Neuronal stem cell (in vitro differentiated cells): ENCODE measurements around the gene SLC50A1.
A peak's percentile ranks its signal among the peaks of the same experiment; 100 is the strongest.

Experiments
- DNase-seq: peaks from one replicate; pipeline ENCODE4 v3.0.0-alpha.2; 2013; ENCODE audit warnings: low spot score
- H2AFZ ChIP-seq: one replicate; pipeline ENCODE4 v1.6.1; 2013; ENCODE audit warnings: mild to moderate bottlenecking, low read length, inconsistent platforms
- H2AK5ac ChIP-seq: 2 replicates; pipeline ENCODE4 v1.6.1; 2013; ENCODE audit warnings: low read depth, mild to moderate bottlenecking, inconsistent platforms, low read length, moderate library complexity, mixed read lengths
- H2BK120ac ChIP-seq: 2 replicates; pipeline ENCODE4 v1.6.1; 2013; ENCODE audit warnings: low read depth, mild to moderate bottlenecking, inconsistent platforms, low read length, moderate library complexity, mixed read lengths
- H2BK12ac ChIP-seq: one replicate; pipeline ENCODE4 v1.6.1; 2013; ENCODE audit warnings: low read length, inconsistent platforms
- H2BK15ac ChIP-seq: 2 replicates; pipeline ENCODE4 v1.6.1; 2013; ENCODE audit warnings: mild to moderate bottlenecking, low read length, inconsistent platforms, mixed read lengths
- H2BK5ac ChIP-seq: one replicate; pipeline ENCODE4 v1.6.1; 2013; ENCODE audit warnings: inconsistent platforms, mild to moderate bottlenecking, low read length, moderate library complexity
- H3K14ac ChIP-seq: one replicate; pipeline ENCODE4 v1.6.1; 2013; ENCODE audit warnings: low read length, inconsistent platforms
- H3K18ac ChIP-seq: 2 replicates; pipeline ENCODE4 v1.6.1; 2013; ENCODE audit warnings: low read length, inconsistent platforms
- H3K23ac ChIP-seq: 2 replicates; pipeline ENCODE4 v1.6.1; 2013; ENCODE audit warnings: low read depth, mild to moderate bottlenecking, mixed read lengths, low read length, inconsistent platforms; ENCODE audit not compliant: poor library complexity
- H3K27ac ChIP-seq: replicated peaks from 3 replicates; pipeline ENCODE4 v1.5.1; 2013; ENCODE audit warnings: low read length, inconsistent platforms
- H3K27me3 ChIP-seq, 3 experiments: 2 replicates each; pipeline ENCODE4 v1.6.1; 2013; ENCODE audit warnings: low read length in 3 of 3, mild to moderate bottlenecking in 2 of 3, inconsistent platforms in 1 of 3, low read depth in 1 of 3, mixed read lengths in 1 of 3, moderate library complexity in 1 of 3; ENCODE audit not compliant: control insufficient read depth in 3 of 3, insufficient read depth in 3 of 3
- H3K36me3 ChIP-seq, 2 donors: replicated peaks in 1 of 2; 2 replicates each; pipeline ENCODE4 v1.6.1; 2013; ENCODE audit warnings: low read length in 2 of 2; ENCODE audit not compliant: control insufficient read depth in 2 of 2, insufficient read depth in 2 of 2
- H3K4ac ChIP-seq: 2 replicates; pipeline ENCODE4 v1.6.1; 2013; ENCODE audit warnings: inconsistent platforms, mild to moderate bottlenecking, low read length, moderate library complexity
- H3K4me1 ChIP-seq, 2 donors: 1 replicate in 1 of 2; 2 replicates in 1 of 2; pipeline ENCODE4 v1.6.1; 2013; ENCODE audit warnings: low read length in 2 of 2, low read depth in 1 of 2; ENCODE audit not compliant: control insufficient read depth in 2 of 2, insufficient read depth in 1 of 2
- H3K4me2 ChIP-seq: one replicate; pipeline ENCODE4 v1.6.1; 2013; ENCODE audit warnings: mild to moderate bottlenecking, low read length, inconsistent platforms; ENCODE audit not compliant: insufficient read depth, poor library complexity, severe bottlenecking
- H3K4me3 ChIP-seq, 2 donors: 2 replicates each; pipeline ENCODE4 v1.5.1; 2013; ENCODE audit warnings: low read length in 2 of 2, mild to moderate bottlenecking in 2 of 2, inconsistent platforms in 1 of 2, moderate library complexity in 1 of 2
- H3K79me1 ChIP-seq: one replicate; pipeline ENCODE4 v1.6.1; 2013; ENCODE audit warnings: low read depth, mild to moderate bottlenecking, inconsistent platforms, low read length, moderate library complexity
- H3K9ac ChIP-seq: one replicate; pipeline ENCODE4 v1.6.1; 2013; ENCODE audit warnings: mild to moderate bottlenecking, low read depth, low read length, inconsistent platforms; ENCODE audit not compliant: poor library complexity
- H3K9me3 ChIP-seq, 2 donors: replicated peaks in 1 of 2; 2 replicates each; pipeline versions ENCODE3 to v1.6.1; 2013; ENCODE audit warnings: low read length in 2 of 2, mild to moderate bottlenecking in 2 of 2, inconsistent platforms in 1 of 2, low read depth in 1 of 2, mixed read lengths in 1 of 2, moderate library complexity in 1 of 2; ENCODE audit not compliant: control insufficient read depth in 2 of 2, insufficient read depth in 1 of 2
- H4K8ac ChIP-seq: one replicate; pipeline ENCODE4 v1.6.1; 2013; ENCODE audit warnings: low read depth, mild to moderate bottlenecking, inconsistent platforms, low read length, moderate library complexity
- H4K91ac ChIP-seq: one replicate; pipeline ENCODE4 v1.6.1; 2013; ENCODE audit warnings: low read length, low read depth, mild to moderate bottlenecking, inconsistent platforms; ENCODE audit not compliant: poor library complexity
- WGBS, 2 donors: extraction: QIAGEN DNeasy Blood & Tissue Kit; methylation state at CpG; one replicate each; pipeline ENCODE4 v1.1.7; 2013; ENCODE audit warnings: missing lambda C conversion rate in 2 of 2, mixed read lengths in 1 of 2; ENCODE audit not compliant: insufficient read length in 2 of 2, insufficient replicate concordance in 1 of 2; ENCODE audit errors: extremely low coverage in 2 of 2; 5-methylcytosine and 5-hydroxymethylcytosine counted together

Gene SLC50A1

DNA sequence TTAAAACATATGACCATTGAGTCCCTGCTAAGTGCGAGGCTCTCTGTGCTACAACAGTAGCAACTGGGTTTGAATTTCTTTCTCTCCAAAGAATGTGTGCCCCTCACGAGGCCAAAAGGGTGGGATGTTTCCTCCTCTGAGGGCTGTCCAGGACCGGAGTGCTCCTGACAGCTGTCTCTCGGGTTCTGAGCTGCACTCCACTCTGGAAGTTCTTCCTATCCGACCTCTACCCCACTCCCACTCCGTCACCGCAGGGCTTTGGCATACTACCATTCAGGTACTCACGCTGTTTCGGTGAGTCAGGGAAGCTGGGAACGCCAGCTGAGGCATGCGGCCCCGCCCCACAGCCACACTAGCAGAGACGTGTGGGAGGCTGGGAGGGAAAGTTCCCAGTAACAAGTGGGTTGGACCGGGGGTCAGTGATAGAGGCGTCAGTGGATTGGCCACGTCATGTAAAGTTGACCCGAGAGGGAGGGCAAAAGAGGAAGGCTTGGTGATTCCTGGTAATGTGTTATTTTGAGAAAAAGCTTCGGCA lies 705 bp upstream of the SLC50A1 start:
- peaks cover 4% of the 10 kb centered on the region for H3K79me1 ChIP-seq
- no CpG with 5 or more reads among the region's 18 CpGs for WGBS, 2 donors
- peak overlapping the region; percentile 67 for H2AK5ac ChIP-seq
- no peak overlapping the region for H2BK120ac ChIP-seq
- H4K8ac ChIP-seq, result no peak overlapping the region
- DNase-seq, result peak; percentile 50
- peak overlapping the region; percentile 70 for H3K23ac ChIP-seq
- H3K4me2 ChIP-seq, result peak overlapping the region; percentile 75
- peak overlapping the region; percentile 94 for H2BK5ac ChIP-seq
- H2AFZ ChIP-seq, result peak overlapping the region; percentile 99
- H3K18ac ChIP-seq, result peak overlapping the region; percentile 62
- peaks cover 12 to 17% of the 10 kb centered on the region in 2 donors for H3K36me3 ChIP-seq
- H3K4ac ChIP-seq, result peak overlapping the region; percentile 84
- peak overlapping the region; percentile 87 for H3K9ac ChIP-seq
- peaks cover 0 to 2% of the 10 kb centered on the region in 2 donors for H3K9me3 ChIP-seq
- H3K4me1 ChIP-seq, result peaks cover 13 to 15% of the 10 kb centered on the region in 2 donors
- peaks cover 0 to 6% (median 2%) of the 10 kb centered on the region in 3 experiments for H3K27me3 ChIP-seq
- peak overlapping the region; percentile 89 for H3K27ac ChIP-seq
- no peak overlapping the region for H4K91ac ChIP-seq
- H3K4me3 ChIP-seq, result peak overlapping the region; percentile 98 to 99
- H2BK15ac ChIP-seq, result peak overlapping the region; percentile 19
- no peak overlapping the region for H3K14ac ChIP-seq
- no peak overlapping the region for H2BK12ac ChIP-seq

DNA sequence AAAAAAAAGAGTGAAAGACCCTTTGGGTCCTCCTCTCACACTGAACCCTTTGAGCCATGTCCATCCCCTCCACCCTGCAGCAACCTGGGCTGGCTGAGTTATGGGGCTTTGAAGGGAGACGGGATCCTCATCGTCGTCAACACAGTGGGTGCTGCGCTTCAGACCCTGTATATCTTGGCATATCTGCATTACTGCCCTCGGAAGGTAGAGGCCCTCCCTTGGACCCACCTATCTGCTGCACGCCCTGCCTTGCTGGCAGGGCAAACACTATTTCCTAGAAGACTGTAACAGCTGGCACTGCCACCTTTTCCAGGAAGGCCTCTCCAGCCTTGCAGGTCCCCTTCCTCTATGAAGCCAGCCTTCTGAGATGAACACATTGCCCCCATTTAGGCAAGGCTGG lies 1.1 kb downstream of the SLC50A1 start:
- Histone ChIP-seq H3K9me3 (no peaks in the 10 kb centered on the region), H2BK15ac (no peak overlapping the region), H2BK5ac (no peak overlapping the region), H3K18ac (peak overlapping the region; percentile 23), H3K9ac (peak overlapping the region; percentile 76), H3K4ac (no peak overlapping the region), H3K23ac (peak overlapping the region; percentile 53), H3K4me3 (peak overlapping the region; percentile 19 to 72), H3K36me3 (peaks cover 9 to 17% of the 10 kb centered on the region in 2 donors), H2BK120ac (no peak overlapping the region), H3K27me3 (peaks cover 0 to 3% (median 0%) of the 10 kb centered on the region in 3 experiments), H3K27ac (peak overlapping the region; percentile 57), H2AK5ac (peak overlapping the region; percentile 72), H3K4me2 (peak overlapping the region; percentile 66), H4K91ac (peak overlapping the region; percentile 19), H2AFZ (no peak overlapping the region), H3K14ac (no peak overlapping the region), H3K4me1 (peaks cover 7 to 12% of the 10 kb centered on the region in 2 donors), H4K8ac (peak overlapping the region; percentile 95), H3K79me1 (peaks cover 4% of the 10 kb centered on the region), H2BK12ac (no peak overlapping the region)
- no CpG with 5 or more reads among the region's 6 CpGs for WGBS, 2 donors
- no peak for DNase-seq

GRCh38 chr1:155137154-155137949 lies 1.7 kb downstream of the SLC50A1 start:
- H2AFZ ChIP-seq, result no peak overlapping the region
- no peak for DNase-seq
- no peak overlapping the region for H4K8ac ChIP-seq
- peaks cover 9 to 17% of the 10 kb centered on the region in 2 donors for H3K36me3 ChIP-seq
- H3K14ac ChIP-seq, result no peak overlapping the region
- H2BK5ac ChIP-seq, result no peak overlapping the region
- H3K4me3 ChIP-seq, result peak overlapping the region; percentile 19 to 72
- no peak overlapping the region for H2BK120ac ChIP-seq
- H3K4ac ChIP-seq, result no peak overlapping the region
- peak overlapping the region; percentile 57 for H3K27ac ChIP-seq
- H3K79me1 ChIP-seq, result peaks cover 4% of the 10 kb centered on the region
- peak overlapping the region; percentile 76 for H3K9ac ChIP-seq
- no peak overlapping the region for H2BK12ac ChIP-seq
- peaks cover 7 to 12% of the 10 kb centered on the region in 2 donors for H3K4me1 ChIP-seq
- no CpG with 5 or more reads among the region's 6 CpGs for WGBS, 2 donors
- H3K4me2 ChIP-seq, result peak overlapping the region; percentile 66
- peak overlapping the region; percentile 19 for H4K91ac ChIP-seq
- no peak overlapping the region for H3K23ac ChIP-seq
- peak overlapping the region; percentile 23 for H3K18ac ChIP-seq
- H2BK15ac ChIP-seq, result no peak overlapping the region
- H2AK5ac ChIP-seq, result no peak overlapping the region
- H3K9me3 ChIP-seq, result no peaks in the 10 kb centered on the region
- H3K27me3 ChIP-seq, result peaks cover 0 to 3% (median 0%) of the 10 kb centered on the region in 3 experiments
